GM23338 (cell line): ENCODE measurements around the gene SUSD2. TPM values are rescaled to one million over a fixed set of nuclear protein-coding genes. Genes with fewer than 3 reads are reported as not detected.

Experiments
- ATAC-seq: fragments of 200-7000 bp; cut with Tn5 transposase; 3 replicates; pipeline ENCODE4 v1.9.1; 2020
- DNase-seq: peaks from one replicate; pipeline ENCODE4 v3.0.0-alpha.2; 2015; ENCODE audit warnings: low spot score
- H2AFZ ChIP-seq: fragments of 200-600 bp; sonication (generic); 2 replicates; pipeline ENCODE4 v1.8.0; 2016; ENCODE audit warnings: antibody characterized with exemption, mild to moderate bottlenecking, moderate library complexity
- H3F3A ChIP-seq: fragments of 200-600 bp; sonication (generic); replicated peaks from 2 replicates; pipeline ENCODE4 v1.8.0; 2017; ENCODE audit warnings: antibody characterized with exemption, mixed run types, low read depth
- H3K27ac ChIP-seq: fragments of 200-600 bp; sonication (generic); 2 replicates; pipeline ENCODE4 v1.6.1; 2016; ENCODE audit warnings: low read depth
- H3K27me3 ChIP-seq: fragments of 200-600 bp; sonication (generic); 2 replicates; pipeline ENCODE4 v1.8.0; 2016; ENCODE audit warnings: mild to moderate bottlenecking, mixed run types, moderate library complexity; ENCODE audit not compliant: insufficient read depth
- H3K36me3 ChIP-seq: fragments of 200-600 bp; sonication (generic); 2 replicates; pipeline ENCODE4 v1.8.0; 2016; ENCODE audit warnings: mild to moderate bottlenecking; ENCODE audit not compliant: insufficient read depth
- H3K4me1 ChIP-seq: fragments of 200-600 bp; sonication (generic); 2 replicates; pipeline ENCODE4 v1.8.0; 2016; ENCODE audit warnings: mild to moderate bottlenecking, moderate library complexity; ENCODE audit not compliant: insufficient read depth
- H3K4me2 ChIP-seq: fragments of 200-600 bp; sonication (generic); 2 replicates; pipeline ENCODE4 v1.7.1; 2017; ENCODE audit warnings: mixed run types
- H3K4me3 ChIP-seq: fragments of 200-600 bp; sonication (generic); 2 replicates; pipeline ENCODE4 v1.6.1; 2016; ENCODE audit warnings: mixed run types
- H3K79me2 ChIP-seq: fragments of 200-600 bp; sonication (generic); replicated peaks from 2 replicates; pipeline ENCODE4 v1.8.0; 2017; ENCODE audit warnings: mild to moderate bottlenecking; ENCODE audit not compliant: insufficient read depth
- H3K9me2 ChIP-seq: fragments of 200-600 bp; sonication (generic); 2 replicates; pipeline ENCODE4 v1.8.0; 2017; ENCODE audit not compliant: insufficient read depth
- H4K20me1 ChIP-seq: fragments of 200-600 bp; sonication (generic); replicated peaks from 2 replicates; pipeline ENCODE4 v1.8.0; 2017; ENCODE audit warnings: mild to moderate bottlenecking; ENCODE audit not compliant: insufficient read depth
- H3K27ac Mint-ChIP-seq: 2 replicates; pipeline ENCODE4 v1.8.0; 2020; ENCODE audit warnings: inconsistent platforms, mild to moderate bottlenecking, moderate library complexity, mixed read lengths
- H3K27me3 Mint-ChIP-seq: 3 replicates; pipeline ENCODE4 v1.8.0; 2022; ENCODE audit warnings: low read depth, mild to moderate bottlenecking, moderate library complexity, mixed read lengths, inconsistent platforms; ENCODE audit not compliant: insufficient read depth, poor library complexity
- H3K36me3 Mint-ChIP-seq: 3 replicates; pipeline ENCODE4 v1.8.0; 2021; ENCODE audit warnings: low read depth, mild to moderate bottlenecking, inconsistent platforms, moderate library complexity, mixed read lengths
- H3K4me1 Mint-ChIP-seq: 3 replicates; pipeline ENCODE4 v1.8.0; 2020; ENCODE audit warnings: mild to moderate bottlenecking, inconsistent platforms, mixed read lengths
- H3K4me3 Mint-ChIP-seq: 3 replicates; pipeline ENCODE4 v1.8.0; 2021; ENCODE audit warnings: moderate library complexity, mild to moderate bottlenecking, inconsistent platforms, mixed read lengths
- H3K9me3 Mint-ChIP-seq: 3 replicates; pipeline ENCODE4 v1.8.0; 2020; ENCODE audit warnings: moderate library complexity, mild to moderate bottlenecking, inconsistent platforms, mixed read lengths
- CREB1 ChIP-seq: fragments of 250-450 bp; sonication (Bioruptor Pico); IDR thresholded peaks from 2 replicates; pipeline ENCODE4 v1.5.0; 2020; ENCODE audit warnings: low read depth, mild to moderate bottlenecking, moderate library complexity
- ETS1 ChIP-seq: IDR thresholded peaks from 2 replicates; pipeline ENCODE4 v1.6.1; 2016; ENCODE audit warnings: antibody characterized with exemption
- EZH2 ChIP-seq: fragments of 200-600 bp; sonication (generic); IDR thresholded peaks from one replicate; pipeline ENCODE4 v1.8.0; 2017; ENCODE audit warnings: antibody characterized with exemption, mild to moderate bottlenecking, low read depth; ENCODE audit not compliant: unreplicated experiment
- EZH2phosphoT487 ChIP-seq: fragments of 200-600 bp; sonication (generic); IDR thresholded peaks from one replicate; pipeline ENCODE4 v1.8.1; 2018; ENCODE audit warnings: antibody characterized with exemption; ENCODE audit not compliant: unreplicated experiment
- JUNB ChIP-seq: IDR thresholded peaks from one replicate; pipeline ENCODE4 v1.6.1; 2016; ENCODE audit warnings: antibody characterized with exemption; ENCODE audit not compliant: unreplicated experiment
- NANOG ChIP-seq: IDR thresholded peaks from 2 replicates; pipeline ENCODE4 v1.6.1; 2016; ENCODE audit warnings: antibody characterized with exemption, borderline replicate concordance
- POLR2AphosphoS5 ChIP-seq: IDR thresholded peaks from 2 replicates; pipeline ENCODE4 v1.6.1; 2016; ENCODE audit warnings: antibody characterized with exemption, low read depth
- STAT1 ChIP-seq: IDR thresholded peaks from one replicate; pipeline ENCODE4 v1.6.1; 2016; ENCODE audit warnings: antibody characterized with exemption; ENCODE audit not compliant: unreplicated experiment
- ZNF331 ChIP-seq: fragments of 250-450 bp; sonication (Bioruptor Pico); IDR thresholded peaks from 2 replicates; pipeline ENCODE4 v1.5.0; 2020; ENCODE audit warnings: low read depth, mild to moderate bottlenecking, moderate library complexity
- ZNF462 ChIP-seq: fragments of 250-450 bp; sonication (Bioruptor Pico); IDR thresholded peaks from 2 replicates; pipeline ENCODE4 v1.5.0; 2020; ENCODE audit warnings: mild to moderate bottlenecking, moderate library complexity
- polyA plus RNA-seq: library from polyadenylated mRNA; unstranded; fragments of >200 nt; fragmentation: Nextera tagmentation; extraction: Ambion mirVana; gene quantifications from 2 replicates; pipeline ENCODE4 v1.2.1, GENCODE V29; 2016
- total RNA-seq: library from RNA; depleted of rRNA; stranded (reverse); fragments of >200 nt; shearing (Covaris generic); gene quantifications from 2 replicates; pipeline ENCODE4 v1.2.3, GENCODE V29; 2014

SUSD2 gene
- total and polyA plus RNA-seq, 2 experiments from 2014 or later = 0.74 to 2.1 TPM

GRCh38 chr22:24145446-24146193 lies 35.7 kb upstream of the SUSD2 start:
- peak overlapping the region; percentile 10; the same call in 1 of the 3 replicates for H3K4me3 Mint-ChIP-seq
- H3K9me2 ChIP-seq = no peaks in the 10 kb centered on the region
- H3K4me1 Mint-ChIP-seq = peaks cover 26% of the 10 kb centered on the region
- H3K36me3 ChIP-seq = no peaks in the 10 kb centered on the region
- peak overlapping the region; percentile 53; the same call in 1 of the 2 replicates for H3K4me2 ChIP-seq
- no peaks in the 10 kb centered on the region for H3F3A ChIP-seq
- no peak for TF ChIP-seq CREB1 (CRISPR knock-in tag)
- no peak for TF ChIP-seq EZH2
- TF ChIP-seq POLR2AphosphoS5 = no peak
- no peak for TF ChIP-seq ZNF331 (CRISPR knock-in tag)
- TF ChIP-seq EZH2phosphoT487 = no peak
- TF ChIP-seq JUNB = no peak
- no peak for TF ChIP-seq ZNF462 (CRISPR knock-in tag)
- no peak for TF ChIP-seq ETS1
- no peak for TF ChIP-seq NANOG
- no peak for TF ChIP-seq STAT1
- peaks cover 28% of the 10 kb centered on the region for H3K27me3 Mint-ChIP-seq
- peak overlapping the region; percentile 64 for H3K27ac Mint-ChIP-seq
- peak overlapping the region; percentile 94 for H3K27ac ChIP-seq
- H3K9me3 Mint-ChIP-seq = no peaks in the 10 kb centered on the region
- peaks cover 2% of the 10 kb centered on the region; the same call in 2 of the 3 replicates for H3K36me3 Mint-ChIP-seq
- peaks cover 24% of the 10 kb centered on the region for H3K4me1 ChIP-seq
- peak; percentile 21 for ATAC-seq
- no peaks in the 10 kb centered on the region for H3K79me2 ChIP-seq
- H2AFZ ChIP-seq = no peak overlapping the region
- DNase-seq = no peak
- no peaks in the 10 kb centered on the region for H4K20me1 ChIP-seq
- no peak overlapping the region for H3K4me3 ChIP-seq
- no peaks in the 10 kb centered on the region for H3K27me3 ChIP-seq
